IMR-90 (cell line): Measurements from ENCODE around the gene AFDN. TPM values are rescaled to one million over a fixed set of nuclear protein-coding genes. Genes with fewer than 3 reads are reported as not detected.

Experiments
- ATAC-seq: fragments of 200-7000 bp; cut with Tn5 transposase; 2 replicates; pipeline ENCODE4 v1.9.1; 2020; ENCODE audit warnings: low read depth, mild to moderate bottlenecking, moderate library complexity
- BruUV-seq: library from RNA; stranded (reverse); fragments of 400-500 nt; replicated peaks from 2 replicates; lab custom pipeline; 2021; lab: Mats Ljungman, UMichigan
- CTCF ChIA-PET: fragments of 300-600 bp; formaldehyde crosslinking; extraction: SDS; loops from one replicate; lab custom pipeline; 2021; ENCODE audit warnings: antibody characterized with exemption; lab: Yijun Ruan, JAX
- POLR2A ChIA-PET: fragments of 300-600 bp; sonication (Branson Sonifier 250); formaldehyde crosslinking; loops from one replicate; lab custom pipeline; 2022; ENCODE audit warnings: antibody characterized with exemption; ENCODE audit not compliant: unreplicated experiment; lab: Charles Lee
- DNase-seq: peaks from one replicate; pipeline ENCODE4 v3.0.0; 2013
- H2AFZ ChIP-seq: replicated peaks from 2 replicates; pipeline ENCODE3; 2013; ENCODE audit warnings: low read length, mild to moderate bottlenecking; ENCODE audit not compliant: poor library complexity
- H2AK5ac ChIP-seq: 2 replicates; pipeline ENCODE4 v1.6.1; 2013; ENCODE audit warnings: low read depth, low read length, inconsistent platforms
- H2AK9ac ChIP-seq: replicated peaks from 2 replicates; pipeline ENCODE3; 2013; ENCODE audit warnings: mild to moderate bottlenecking, low read depth, low read length, moderate library complexity; ENCODE audit not compliant: poor library complexity
- H2BK120ac ChIP-seq: 2 replicates; pipeline ENCODE4 v1.6.1; 2013; ENCODE audit warnings: low read depth, low read length, inconsistent platforms
- H2BK15ac ChIP-seq: 3 replicates; pipeline ENCODE4 v1.6.1; 2013; ENCODE audit warnings: low read depth, low read length, inconsistent platforms
- H2BK20ac ChIP-seq: 2 replicates; pipeline ENCODE4 v1.6.1; 2013; ENCODE audit warnings: low read depth, mild to moderate bottlenecking, inconsistent platforms, low read length, moderate library complexity
- H2BK5ac ChIP-seq: 2 replicates; pipeline ENCODE4 v1.6.1; 2013; ENCODE audit warnings: mild to moderate bottlenecking, low read depth, low read length, inconsistent platforms; ENCODE audit not compliant: poor library complexity, severe bottlenecking
- H3K14ac ChIP-seq: replicated peaks from 2 replicates; pipeline ENCODE4 v1.6.1; 2013; ENCODE audit warnings: low read depth, low read length, inconsistent platforms
- H3K18ac ChIP-seq: 2 replicates; pipeline ENCODE4 v1.6.1; 2013; ENCODE audit warnings: low read depth, low read length, control low read depth
- H3K23ac ChIP-seq: 2 replicates; pipeline ENCODE4 v1.6.1; 2013; ENCODE audit warnings: low read depth, low read length, inconsistent platforms
- H3K27ac ChIP-seq: 2 replicates; pipeline ENCODE4 v1.5.1; 2013; ENCODE audit warnings: mild to moderate bottlenecking, control low read depth, low read length; ENCODE audit not compliant: insufficient read depth
- H3K27me3 ChIP-seq: 2 replicates; pipeline ENCODE4 v1.6.1; 2013; ENCODE audit warnings: low read length; ENCODE audit not compliant: control insufficient read depth, insufficient read depth
- H3K36me3 ChIP-seq: 2 replicates; pipeline ENCODE4 v1.6.1; 2013; ENCODE audit warnings: low read length, mixed read lengths; ENCODE audit not compliant: control insufficient read depth, insufficient read depth
- H3K4ac ChIP-seq: 2 replicates; pipeline ENCODE4 v1.6.1; 2013; ENCODE audit warnings: low read depth, low read length, inconsistent platforms
- H3K4me1 ChIP-seq: 2 replicates; pipeline ENCODE4 v1.6.1; 2013; ENCODE audit warnings: low read length, mixed read lengths; ENCODE audit not compliant: control insufficient read depth, insufficient read depth
- H3K4me2 ChIP-seq: 2 replicates; pipeline ENCODE4 v1.6.1; 2013; ENCODE audit warnings: low read depth, mild to moderate bottlenecking, control low read depth, low read length, moderate library complexity
- H3K4me3 ChIP-seq: 2 replicates; pipeline ENCODE4 v1.5.1; 2013; ENCODE audit warnings: low read depth, mild to moderate bottlenecking, control low read depth, low read length, moderate library complexity; ENCODE audit not compliant: insufficient read depth
- H3K56ac ChIP-seq: 2 replicates; pipeline ENCODE4 v1.6.1; 2013; ENCODE audit warnings: low read length, inconsistent platforms; ENCODE audit not compliant: insufficient read depth; ENCODE audit errors: extremely low read depth
- H3K79me1 ChIP-seq, 2 experiments: 2 replicates each; pipeline ENCODE4 v1.6.1; 2013; ENCODE audit warnings: low read length in 2 of 2, inconsistent platforms in 1 of 2, low read depth in 1 of 2
- H3K9ac ChIP-seq: 2 replicates; pipeline ENCODE4 v1.6.1; 2013; ENCODE audit warnings: low read depth, low read length, control low read depth
- H3K9me1 ChIP-seq: 2 replicates; pipeline ENCODE4 v1.6.1; 2013; ENCODE audit warnings: low read length, inconsistent platforms; ENCODE audit not compliant: insufficient read depth
- H3K9me3 ChIP-seq: 2 replicates; pipeline ENCODE4 v1.6.1; 2013; ENCODE audit warnings: low read length; ENCODE audit not compliant: control insufficient read depth, insufficient read depth
- H4K20me1 ChIP-seq: 2 replicates; pipeline ENCODE4 v1.6.1; 2013; ENCODE audit warnings: low read length, inconsistent platforms; ENCODE audit not compliant: insufficient read depth
- H4K5ac ChIP-seq: 2 replicates; pipeline ENCODE4 v1.6.1; 2013; ENCODE audit warnings: mild to moderate bottlenecking, low read depth, low read length, control low read depth
- H4K8ac ChIP-seq, 2 experiments: 2 replicates each; pipeline ENCODE4 v1.6.1; 2013; ENCODE audit warnings: low read depth in 2 of 2, low read length in 2 of 2, control low read depth in 1 of 2, inconsistent platforms in 1 of 2
- H4K91ac ChIP-seq: 2 replicates; pipeline ENCODE4 v1.6.1; 2013; ENCODE audit warnings: low read depth, low read length, inconsistent platforms; ENCODE audit not compliant: insufficient read depth
- CEBPB ChIP-seq: IDR thresholded peaks from 2 replicates; pipeline ENCODE4 v1.6.1; 2012; ENCODE audit warnings: low read depth, low read length, improper control_type of control experiment
- CHD1 ChIP-seq: IDR thresholded peaks from 2 replicates; pipeline ENCODE4 v1.6.1; 2012; ENCODE audit warnings: low read depth, low read length, improper control_type of control experiment
- CTCF ChIP-seq: conservative IDR thresholded peaks from 2 replicates; pipeline ENCODE4 v1.5.1; 2012; ENCODE audit warnings: mild to moderate bottlenecking, low read depth, low read length, improper control_type of control experiment
- FOS ChIP-seq: fragments of 150-350 bp; IDR thresholded peaks from 2 replicates; pipeline ENCODE4 v1.6.1; 2016; ENCODE audit warnings: low read depth, low read length
- MAFK ChIP-seq: IDR thresholded peaks from 2 replicates; pipeline ENCODE4 v1.6.1; 2012; ENCODE audit warnings: low read depth, low read length, improper control_type of control experiment
- MAZ ChIP-seq: IDR thresholded peaks from 2 replicates; pipeline ENCODE4 v1.6.1; 2012; ENCODE audit warnings: low read depth, mild to moderate bottlenecking, low read length, improper control_type of control experiment, moderate library complexity, borderline replicate concordance
- MXI1 ChIP-seq: IDR thresholded peaks from 2 replicates; pipeline ENCODE4 v1.6.1; 2012; ENCODE audit warnings: low read depth, mild to moderate bottlenecking, low read length, moderate library complexity, borderline replicate concordance
- NFE2L2 ChIP-seq: fragments of 150-350 bp; IDR thresholded peaks from 2 replicates; pipeline ENCODE4 v1.6.1; 2016; ENCODE audit warnings: low read depth, mild to moderate bottlenecking, low read length
- POLR2A ChIP-seq: IDR thresholded peaks from 2 replicates; pipeline ENCODE4 v1.6.1; 2012; ENCODE audit warnings: mild to moderate bottlenecking, low read depth, low read length
- RCOR1 ChIP-seq: IDR thresholded peaks from 2 replicates; pipeline ENCODE4 v1.6.1; 2012; ENCODE audit warnings: mild to moderate bottlenecking, low read length, improper control_type of control experiment; ENCODE audit not compliant: insufficient replicate concordance
- RFX5 ChIP-seq: IDR thresholded peaks from 2 replicates; pipeline ENCODE4 v1.8.0; 2012; ENCODE audit warnings: low read depth, mild to moderate bottlenecking, low read length, moderate library complexity
- SMC3 ChIP-seq: fragments of 150-350 bp; IDR thresholded peaks from 2 replicates; pipeline ENCODE4 v1.6.1; 2016; ENCODE audit warnings: low read depth, mild to moderate bottlenecking, antibody characterized with exemption, low read length, moderate library complexity
- USF2 ChIP-seq: fragments of 150-350 bp; IDR thresholded peaks from 2 replicates; pipeline ENCODE4 v1.6.1; 2017; ENCODE audit warnings: mild to moderate bottlenecking, antibody characterized with exemption, low read length, low read depth
- WGBS, 2 experiments: methylation state at CpG; one replicate each; pipeline versions ENCODE4 v1.1.5 to v1.1.7; 2013; ENCODE audit warnings: missing lambda C conversion rate in 2 of 2; ENCODE audit not compliant: insufficient read length in 1 of 2; ENCODE audit errors: extremely low coverage in 2 of 2; 5-methylcytosine and 5-hydroxymethylcytosine counted together
- dilution Hi-C: fragments of 300-500 bp; cut with HindIII; formaldehyde crosslinking; loops from one replicate; pipeline ENCODE4 v1.14.3; 2018; ENCODE audit warnings: low sequenced_read_pairs; ENCODE audit not compliant: unreplicated experiment
- in situ Hi-C: fragments of 300-500 bp; cut with MboI; formaldehyde crosslinking; loops from 3 replicates; pipeline ENCODE4 v1.14.3; 2019; ENCODE audit warnings: low sequenced_read_pairs, inconsistent platforms, mixed read lengths
- intact Hi-C: fragments of 100-400 bp; cut with micrococcal nuclease; formaldehyde crosslinking; loops from 2 replicates; pipeline ENCODE4 v1.10.0; 2022
- polyA plus RNA-seq, 3 experiments: library from polyadenylated mRNA; depleted of rRNA; stranded (reverse); fragments of >200 nt; gene quantifications; 2 replicates each; pipeline ENCODE4 v1.2.3, GENCODE V29; 2012; ENCODE audit warnings: low replicate concordance in 1 of 3
- total RNA-seq: library from RNA; depleted of rRNA; stranded (reverse); fragments of >200 nt; gene quantifications from 2 replicates; pipeline ENCODE4 v1.2.3, GENCODE V29; 2012
- TF ChIP-seq, protein P1 (sequence below): fragments of 150-350 bp; IDR thresholded peaks from 2 replicates; pipeline ENCODE4 v1.6.1; 2016; ENCODE audit warnings: low read depth, mild to moderate bottlenecking, low read length, moderate library complexity, borderline replicate concordance

Gene AFDN
- total and polyA plus RNA-seq, 2 of the 4 experiments (the other 2 are of a cell fraction) = 11.6 to 20.8 TPM

DNA sequence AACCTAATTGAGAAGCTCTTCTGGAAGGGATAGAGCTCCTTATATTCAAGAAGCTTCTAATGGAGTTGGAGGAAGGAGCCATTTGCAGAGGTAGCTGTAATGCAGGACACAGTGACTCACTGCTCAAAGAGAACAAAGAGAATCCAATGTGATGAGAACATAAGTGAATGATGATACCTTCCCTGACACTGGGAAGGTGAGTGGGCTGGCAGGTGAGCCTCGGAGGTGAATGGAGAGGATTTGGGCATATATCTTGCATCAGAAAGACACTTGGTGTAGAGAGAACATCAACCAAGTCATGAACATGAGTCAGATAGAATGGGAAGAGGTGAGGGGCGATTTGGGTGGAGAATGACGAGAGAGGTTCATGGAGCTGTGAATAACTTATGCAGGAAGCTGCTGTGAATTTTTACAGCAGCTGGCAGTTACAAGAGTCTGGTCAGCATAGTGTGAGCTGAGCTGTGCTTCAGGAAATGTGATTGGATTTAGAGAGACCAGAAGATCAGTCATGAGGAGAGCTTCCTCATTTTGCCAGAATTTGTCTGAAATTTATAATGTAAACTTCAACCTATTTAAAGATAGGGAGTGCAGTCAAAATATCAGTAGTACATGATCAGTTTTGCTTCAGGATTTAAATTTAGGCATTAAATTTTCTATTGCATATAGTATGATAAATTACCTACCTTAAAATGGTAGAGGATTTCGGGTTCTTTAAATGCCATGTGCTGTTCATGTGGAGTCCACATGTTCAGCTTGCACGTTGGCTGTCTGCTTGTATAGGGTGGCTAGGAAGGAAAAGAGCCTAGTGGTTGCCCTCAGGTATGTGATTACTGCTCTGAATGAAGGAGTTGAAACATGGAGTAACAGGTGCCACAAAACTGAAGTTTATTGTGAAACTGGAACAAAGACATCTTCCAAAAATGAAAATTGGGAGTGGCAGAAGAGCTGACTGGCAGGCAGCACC, 111.5 kb downstream of the AFDN start:
- BruUV-seq = no TSS peak
- Histone ChIP-seq H3K9ac (no peak overlapping the region), H2AFZ (no peak overlapping the region), H4K5ac (no peak overlapping the region), H3K56ac (no peak overlapping the region), H2AK9ac (no peak overlapping the region), H4K91ac (no peak overlapping the region), H2BK15ac (no peak overlapping the region), H3K4ac (no peak overlapping the region), H3K27ac (no peak overlapping the region), H3K9me3 (no peaks in the 10 kb centered on the region), H3K23ac (no peak overlapping the region), H3K27me3 (no peaks in the 10 kb centered on the region), H2BK20ac (no peak overlapping the region), H3K4me1 (no peaks in the 10 kb centered on the region), H3K79me1 (no peaks in the 10 kb centered on the region), H2BK5ac (no peak overlapping the region), H4K20me1 (no peaks in the 10 kb centered on the region), H3K18ac (no peak overlapping the region), H3K36me3 (peaks cover 1% of the 10 kb centered on the region; the same call in 1 of the 2 replicates), H3K9me1 (no peaks in the 10 kb centered on the region), H2AK5ac (no peak overlapping the region), H4K8ac (no peak overlapping the region), H3K4me3 (no peak overlapping the region), H3K4me2 (no peak overlapping the region), H2BK120ac (no peak overlapping the region), H3K14ac (no peak overlapping the region)
- ChIA-PET CTCF (interaction anchor here (1.5 kb wide), 1 partner anchor 15 kb away, joined by 3 read pairs; no protein-coding TSS in a partner anchor), POLR2A (no interaction called here)
- in situ Hi-C loops (no loop called here), dilution Hi-C loops (no loop called here), intact Hi-C loops (no loop called here)
- 95% methylated on average over 4 of the region's 5 CpGs; no CpG with 5 or more reads in 1 of the 2 experiments for WGBS, 2 experiments
- no peak for ATAC-seq
- no peak for DNase-seq
- TF ChIP-seq FOS (no peak), MAZ (no peak), RFX5 (no peak), NFE2L2 (no peak), MAFK (no peak), MXI1 (no peak), SMC3 (no peak), CTCF (no peak), POLR2A (no peak), USF2 (no peak), RCOR1 (no peak), CHD1 (no peak), CEBPB (no peak)
- TF ChIP-seq, protein P1, sequence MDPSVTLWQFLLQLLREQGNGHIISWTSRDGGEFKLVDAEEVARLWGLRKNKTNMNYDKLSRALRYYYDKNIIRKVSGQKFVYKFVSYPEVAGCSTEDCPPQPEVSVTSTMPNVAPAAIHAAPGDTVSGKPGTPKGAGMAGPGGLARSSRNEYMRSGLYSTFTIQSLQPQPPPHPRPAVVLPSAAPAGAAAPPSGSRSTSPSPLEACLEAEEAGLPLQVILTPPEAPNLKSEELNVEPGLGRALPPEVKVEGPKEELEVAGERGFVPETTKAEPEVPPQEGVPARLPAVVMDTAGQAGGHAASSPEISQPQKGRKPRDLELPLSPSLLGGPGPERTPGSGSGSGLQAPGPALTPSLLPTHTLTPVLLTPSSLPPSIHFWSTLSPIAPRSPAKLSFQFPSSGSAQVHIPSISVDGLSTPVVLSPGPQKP = no peak
